Stimulated activated memory B cell treated with anti-CD40 and anti-IgM and Interleukin-4, amounts not matched to agents 10 μg/mL and 1 μg/mL and 100 μg/mL, for 72 hours (primary cell): ENCODE results near the gene ZNF366.
A peak's percentile ranks its signal among the peaks of the same experiment; 100 is the strongest.

Experiments
- ATAC-seq: fragments of 150-1000 bp; cut with Tn5 transposase; 2 replicates; pipeline ENCODE4 v1.10.0; 2021
- H3K27ac Mint-ChIP-seq: one replicate; pipeline ENCODE4 v1.8.0; 2022; ENCODE audit warnings: mild to moderate bottlenecking, mixed read lengths
- H3K27me3 Mint-ChIP-seq: one replicate; pipeline ENCODE4 v1.8.0; 2022; ENCODE audit warnings: mixed read lengths
- H3K36me3 Mint-ChIP-seq: one replicate; pipeline ENCODE4 v1.8.0; 2022; ENCODE audit warnings: mixed read lengths
- H3K4me1 Mint-ChIP-seq: one replicate; pipeline ENCODE4 v1.8.0; 2022; ENCODE audit warnings: mixed read lengths
- H3K4me3 Mint-ChIP-seq: one replicate; pipeline ENCODE4 v1.8.0; 2022; ENCODE audit warnings: mild to moderate bottlenecking, moderate library complexity, mixed read lengths
- H3K9me3 Mint-ChIP-seq: one replicate; pipeline ENCODE4 v1.8.0; 2022; ENCODE audit warnings: mixed read lengths

The ZNF366 gene

GRCh38 chr5:72472031-72472430 is 35.2 kb downstream of the ZNF366 start:
- H3K4me3 Mint-ChIP-seq: no peak overlapping the region
- H3K4me1 Mint-ChIP-seq: peaks cover 30% of the 10 kb centered on the region
- H3K27ac Mint-ChIP-seq: peak overlapping the region; percentile 30
- H3K36me3 Mint-ChIP-seq: no peaks in the 10 kb centered on the region
- H3K27me3 Mint-ChIP-seq: peaks cover 25% of the 10 kb centered on the region
- H3K9me3 Mint-ChIP-seq: no peaks in the 10 kb centered on the region
- no peak for ATAC-seq

DNA sequence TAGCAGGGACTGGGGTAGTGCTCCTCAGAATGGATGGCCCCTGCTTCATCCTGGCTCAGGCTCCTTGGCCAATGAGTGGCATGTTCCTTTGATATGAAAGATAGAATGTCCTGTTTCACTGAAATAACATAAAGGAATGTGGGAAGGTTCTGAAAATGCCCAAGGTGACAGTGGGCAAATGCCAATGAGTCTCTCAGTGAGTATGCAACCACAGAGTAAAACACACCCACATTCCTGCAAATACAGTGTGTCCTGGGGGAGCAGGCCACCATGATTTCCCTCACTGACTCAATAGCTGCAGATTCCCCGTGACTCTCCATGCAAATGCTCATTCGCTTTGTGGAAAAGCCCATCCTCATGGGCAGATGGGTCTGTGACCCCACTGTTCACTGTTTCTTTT is 36.4 kb downstream of the ZNF366 start:
- Mint-ChIP-seq H3K27ac (no peak overlapping the region), H3K4me3 (no peak overlapping the region), H3K27me3 (peaks cover 25% of the 10 kb centered on the region), H3K36me3 (no peaks in the 10 kb centered on the region), H3K4me1 (peaks cover 21% of the 10 kb centered on the region), H3K9me3 (no peaks in the 10 kb centered on the region)
- ATAC-seq: no peak

DNA sequence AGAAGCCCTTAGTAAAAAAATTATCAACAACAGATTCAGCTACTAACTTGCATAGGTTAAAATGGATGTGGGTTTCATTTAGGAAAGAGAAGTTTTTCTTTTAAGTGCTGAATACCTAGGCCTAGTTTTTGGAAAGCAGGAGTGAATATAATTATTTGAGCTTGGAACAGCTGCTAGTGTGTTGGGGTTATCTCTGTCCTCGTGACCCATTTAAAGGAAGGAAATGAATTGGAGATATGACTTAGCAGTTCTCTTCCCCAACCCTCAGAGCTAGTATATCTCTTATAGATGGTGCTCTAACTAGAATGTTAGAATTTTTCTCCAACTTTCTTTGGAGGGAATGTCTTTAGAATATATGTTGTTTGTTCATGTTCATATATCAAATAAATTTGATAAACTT is 38.6 kb downstream of the ZNF366 start:
- Mint-ChIP-seq H3K4me1 (peaks cover 34% of the 10 kb centered on the region), H3K9me3 (no peaks in the 10 kb centered on the region), H3K4me3 (no peak overlapping the region), H3K36me3 (no peaks in the 10 kb centered on the region), H3K27ac (no peak overlapping the region), H3K27me3 (peaks cover 21% of the 10 kb centered on the region)
- ATAC-seq: no peak

- no peaks in the 10 kb centered on the region for H3K9me3 Mint-ChIP-seq
- peaks cover 33% of the 10 kb centered on the region for H3K4me1 Mint-ChIP-seq
- H3K27me3 Mint-ChIP-seq: peaks cover 15% of the 10 kb centered on the region
- H3K36me3 Mint-ChIP-seq: no peaks in the 10 kb centered on the region
- H3K27ac Mint-ChIP-seq: no peak overlapping the region
- ATAC-seq: no peak
- H3K4me3 Mint-ChIP-seq: no peak overlapping the region
Measured at GRCh38 chr5:72468024-72468423, 39.2 kb downstream of the ZNF366 start.

DNA sequence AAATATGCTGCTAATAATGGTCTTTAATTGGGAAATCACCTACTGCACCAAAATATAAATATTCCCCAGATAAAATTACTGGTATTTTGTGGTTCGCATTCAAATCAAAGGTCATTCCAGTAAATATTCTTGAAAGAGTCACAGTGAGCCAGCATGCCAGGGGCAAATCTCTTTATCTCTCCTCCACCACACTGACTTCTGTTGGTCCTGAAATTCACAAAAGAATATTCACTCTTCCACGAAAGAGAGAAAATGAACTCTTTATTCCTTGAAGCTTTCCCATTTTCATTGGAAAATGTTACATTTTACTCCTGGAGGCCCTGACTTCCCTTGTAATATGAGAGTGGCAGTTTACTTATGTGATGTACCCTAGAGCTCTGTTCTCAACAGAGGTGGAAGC is 39.7 kb downstream of the ZNF366 start:
- no peak for ATAC-seq
- H3K27ac Mint-ChIP-seq: no peak overlapping the region
- H3K9me3 Mint-ChIP-seq: no peaks in the 10 kb centered on the region
- H3K4me1 Mint-ChIP-seq: peaks cover 27% of the 10 kb centered on the region
- H3K36me3 Mint-ChIP-seq: no peaks in the 10 kb centered on the region
- peaks cover 14% of the 10 kb centered on the region for H3K27me3 Mint-ChIP-seq
- no peak overlapping the region for H3K4me3 Mint-ChIP-seq

DNA sequence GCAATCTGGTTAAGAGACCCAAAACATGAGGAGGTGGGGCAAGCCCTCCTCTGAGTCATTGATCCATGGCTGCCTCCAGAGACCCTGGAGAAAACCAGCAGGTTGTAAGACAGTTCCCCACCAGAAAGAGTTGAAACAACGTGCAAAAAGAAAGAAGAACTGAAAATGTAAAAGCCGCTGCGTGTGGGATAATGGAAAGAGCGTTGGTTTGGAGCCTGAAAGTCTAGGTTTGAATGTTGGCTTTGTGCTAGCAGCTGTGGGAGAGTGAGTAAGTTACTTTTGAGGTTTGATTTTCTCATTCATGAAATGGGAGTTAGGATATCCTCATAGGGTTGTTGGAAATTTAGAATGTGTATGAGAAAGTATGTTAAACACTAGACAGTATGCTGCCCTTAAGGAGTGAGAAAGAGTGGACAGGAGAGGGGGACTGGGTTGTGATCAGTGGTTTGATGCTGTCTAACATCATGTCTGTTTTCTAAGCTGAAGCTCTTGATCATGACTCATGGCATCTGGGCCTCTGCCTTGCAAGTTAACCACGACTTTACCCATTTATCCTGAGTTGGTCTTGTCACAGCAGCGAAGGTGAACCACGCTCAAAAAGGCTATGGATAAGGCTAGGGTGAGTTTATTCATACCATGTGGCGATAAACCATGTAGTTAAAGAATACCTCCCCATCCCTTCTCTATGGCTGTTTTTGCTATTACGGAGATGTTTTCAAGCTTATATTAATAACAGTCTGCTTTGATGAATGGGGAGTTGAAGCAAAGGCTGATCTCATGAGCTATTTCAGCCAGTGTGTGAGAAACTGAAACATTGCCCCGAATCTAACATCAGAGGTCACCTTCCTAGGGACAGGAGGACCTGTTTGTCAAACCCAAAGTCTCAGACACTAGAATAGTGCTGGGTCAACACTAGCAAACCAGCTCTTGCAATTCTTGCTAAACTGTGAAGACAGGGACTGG is 41.3 kb downstream of the ZNF366 start:
- peak; percentile 91 for ATAC-seq
- Mint-ChIP-seq H3K4me3 (peak overlapping the region; percentile 6), H3K4me1 (peaks cover 15% of the 10 kb centered on the region), H3K27me3 (peaks cover 14% of the 10 kb centered on the region), H3K9me3 (no peaks in the 10 kb centered on the region), H3K36me3 (no peaks in the 10 kb centered on the region), H3K27ac (peak overlapping the region; percentile 68)

DNA sequence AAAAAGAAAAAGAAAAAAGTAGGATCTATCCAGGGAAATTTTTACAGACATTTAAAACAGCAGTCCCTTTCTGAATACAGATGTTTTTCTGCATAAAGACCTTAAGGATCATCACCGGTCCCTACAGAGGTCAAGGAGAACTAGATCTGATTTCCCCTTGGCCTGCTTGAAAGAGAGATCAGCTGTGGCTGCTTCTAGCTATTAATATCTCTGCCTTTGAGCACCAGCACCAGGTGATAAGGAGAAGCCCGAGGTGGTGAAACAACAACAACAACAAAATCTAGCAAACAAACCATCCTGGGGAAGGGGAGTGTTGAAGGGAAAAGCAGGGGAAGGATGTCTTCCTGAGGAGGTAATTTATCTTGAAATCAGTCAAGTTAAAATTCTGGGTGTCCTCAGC is 42.1 kb downstream of the ZNF366 start:
- peak; percentile 56 for ATAC-seq
- peaks cover 9% of the 10 kb centered on the region for H3K27me3 Mint-ChIP-seq
- H3K9me3 Mint-ChIP-seq: no peaks in the 10 kb centered on the region
- peak overlapping the region; percentile 19 for H3K4me3 Mint-ChIP-seq
- H3K27ac Mint-ChIP-seq: peak overlapping the region; percentile 68
- H3K36me3 Mint-ChIP-seq: no peaks in the 10 kb centered on the region
- peaks cover 15% of the 10 kb centered on the region for H3K4me1 Mint-ChIP-seq

DNA sequence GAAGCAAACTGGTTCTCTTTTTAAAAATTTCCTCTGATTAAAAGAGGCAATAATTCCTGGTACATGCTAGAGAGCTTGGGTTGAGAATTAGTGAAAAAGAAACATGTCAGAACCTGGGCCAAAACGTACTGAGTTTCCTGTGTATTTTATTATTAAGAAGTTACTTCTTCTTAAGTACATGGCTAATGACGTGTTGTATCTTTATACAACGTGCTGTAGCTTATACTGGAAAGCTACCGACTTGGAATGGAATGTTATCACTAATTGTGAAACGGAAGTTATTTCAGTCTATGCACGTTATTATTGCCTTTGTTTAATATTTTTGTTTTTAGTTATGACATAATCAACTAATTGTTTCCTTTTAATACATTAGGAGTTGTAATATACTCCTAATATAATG is 43.1 kb downstream of the ZNF366 start:
- ATAC-seq: no peak
- no peaks in the 10 kb centered on the region for H3K9me3 Mint-ChIP-seq
- no peak overlapping the region for H3K27ac Mint-ChIP-seq
- H3K4me3 Mint-ChIP-seq: no peak overlapping the region
- H3K4me1 Mint-ChIP-seq: peaks cover 19% of the 10 kb centered on the region
- H3K27me3 Mint-ChIP-seq: peaks cover 9% of the 10 kb centered on the region
- H3K36me3 Mint-ChIP-seq: no peaks in the 10 kb centered on the region

GRCh38 chr5:72463449-72464052 is 43.7 kb downstream of the ZNF366 start:
- Mint-ChIP-seq H3K4me1 (peaks cover 25% of the 10 kb centered on the region), H3K9me3 (no peaks in the 10 kb centered on the region), H3K27ac (no peak overlapping the region), H3K36me3 (no peaks in the 10 kb centered on the region), H3K27me3 (peaks cover 9% of the 10 kb centered on the region), H3K4me3 (no peak overlapping the region)
- ATAC-seq: no peak

DNA sequence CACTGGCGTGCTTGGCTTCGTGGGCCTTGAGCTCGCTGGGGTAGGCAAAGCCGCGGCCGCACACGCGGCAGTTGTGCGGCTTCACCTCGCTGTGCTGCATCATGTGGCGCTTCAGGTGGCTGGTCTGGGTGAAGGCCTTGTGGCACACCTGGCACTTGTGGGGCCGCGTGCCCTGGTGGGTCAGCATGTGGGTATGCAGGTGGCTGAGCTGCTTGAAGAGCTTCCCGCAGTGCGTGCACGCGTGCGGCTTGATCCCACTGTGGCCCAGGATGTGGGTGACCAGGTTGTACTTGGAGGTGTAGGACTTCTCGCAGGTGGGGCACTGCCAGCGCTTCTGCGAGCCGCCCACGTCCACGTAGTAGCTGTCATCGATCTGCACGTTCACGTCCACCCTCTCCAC is 46.8 kb downstream of the ZNF366 start:
- H3K4me1 Mint-ChIP-seq: peaks cover 24% of the 10 kb centered on the region
- no peaks in the 10 kb centered on the region for H3K36me3 Mint-ChIP-seq
- H3K27ac Mint-ChIP-seq: no peak overlapping the region
- H3K27me3 Mint-ChIP-seq: peaks cover 9% of the 10 kb centered on the region
- no peak for ATAC-seq
- no peak overlapping the region for H3K4me3 Mint-ChIP-seq
- H3K9me3 Mint-ChIP-seq: no peaks in the 10 kb centered on the region

- Mint-ChIP-seq H3K4me1 (peaks cover 24% of the 10 kb centered on the region), H3K27ac (no peak overlapping the region), H3K9me3 (no peaks in the 10 kb centered on the region), H3K4me3 (no peak overlapping the region), H3K27me3 (peaks cover 9% of the 10 kb centered on the region), H3K36me3 (no peaks in the 10 kb centered on the region)
- ATAC-seq: no peak
Measured at GRCh38 chr5:72459913-72460312, 47.3 kb downstream of the ZNF366 start.

DNA sequence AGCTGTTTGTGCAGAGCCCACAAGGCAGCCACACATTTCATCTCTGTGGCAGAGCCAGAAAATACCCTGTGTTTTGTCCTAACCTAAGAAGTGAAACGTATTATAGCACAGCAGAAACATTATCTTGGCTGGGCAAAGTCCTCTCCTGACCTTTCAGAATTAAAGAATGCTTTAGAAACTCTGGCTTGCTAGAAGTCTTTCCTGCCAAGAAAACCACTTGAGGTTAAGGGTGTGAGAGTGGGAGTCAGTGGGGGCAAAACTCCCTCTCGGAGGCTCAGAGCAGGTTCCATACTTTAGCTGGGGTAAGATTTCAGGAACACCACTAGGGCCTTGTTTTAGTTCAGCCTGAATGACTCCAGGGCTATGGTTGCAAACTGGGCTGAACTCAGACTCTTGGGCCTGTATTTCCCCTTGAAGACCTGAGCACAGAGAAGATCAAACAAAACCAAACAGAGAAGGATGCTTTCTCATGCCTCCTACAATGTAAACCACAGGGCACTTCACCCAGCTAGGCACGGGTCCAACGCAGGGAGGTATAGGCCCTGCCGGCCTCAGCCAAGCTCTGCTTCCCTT is 48.0 kb downstream of the ZNF366 start:
- peak overlapping the region; percentile 30 for H3K27ac Mint-ChIP-seq
- no peak overlapping the region for H3K4me3 Mint-ChIP-seq
- H3K9me3 Mint-ChIP-seq: no peaks in the 10 kb centered on the region
- ATAC-seq: peak; percentile 60
- peaks cover 9% of the 10 kb centered on the region for H3K27me3 Mint-ChIP-seq
- peaks cover 26% of the 10 kb centered on the region for H3K4me1 Mint-ChIP-seq
- no peaks in the 10 kb centered on the region for H3K36me3 Mint-ChIP-seq

DNA sequence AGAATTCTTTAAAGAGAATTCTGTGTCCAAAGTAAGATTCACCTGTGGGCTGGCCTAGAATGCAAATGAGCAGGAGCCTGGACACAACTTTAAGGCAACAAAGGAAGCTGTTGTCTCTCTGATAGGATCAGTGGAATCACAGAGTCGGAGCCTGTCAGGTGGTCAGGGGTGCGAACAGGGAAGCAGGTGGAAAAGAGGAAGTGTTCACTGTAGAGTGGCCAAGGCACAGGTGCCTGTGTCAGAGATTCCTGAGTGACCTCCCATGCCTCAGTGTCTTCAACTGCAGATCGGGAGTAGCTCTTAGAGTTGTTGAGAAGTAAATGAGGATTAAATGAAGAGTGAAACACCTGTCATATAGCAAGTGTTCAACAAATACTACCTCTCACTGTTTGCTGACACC is 48.8 kb downstream of the ZNF366 start:
- Mint-ChIP-seq H3K27ac (peak overlapping the region; percentile 30), H3K4me1 (peaks cover 29% of the 10 kb centered on the region)

DNA sequence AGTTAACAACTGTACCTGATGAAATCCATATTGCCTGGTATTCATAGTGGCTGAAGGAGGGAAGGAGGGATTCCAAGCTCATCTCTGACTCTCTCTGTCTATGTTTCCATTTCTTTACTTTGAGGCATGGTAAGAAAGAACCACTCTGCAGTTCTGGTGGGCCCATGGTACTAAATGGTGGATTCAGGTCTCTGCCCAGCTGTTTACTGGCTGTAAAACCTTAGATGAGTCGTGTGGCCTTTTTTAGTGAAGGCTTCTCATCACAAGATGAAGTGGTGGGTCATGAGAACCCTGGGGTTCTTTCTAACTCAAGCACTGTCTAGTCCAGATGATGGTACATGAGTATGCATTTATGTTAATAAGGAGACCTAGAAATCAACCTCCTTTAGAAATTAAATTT is 49.7 kb downstream of the ZNF366 start:
- no peak for ATAC-seq
- Mint-ChIP-seq H3K27ac (no peak overlapping the region), H3K4me3 (no peak overlapping the region), H3K27me3 (peaks cover 5% of the 10 kb centered on the region), H3K36me3 (no peaks in the 10 kb centered on the region), H3K4me1 (peaks cover 38% of the 10 kb centered on the region), H3K9me3 (no peaks in the 10 kb centered on the region)

More for the DNA sequence above, 48.8 kb downstream of the ZNF366 start:
- Mint-ChIP-seq H3K4me3 (no peak overlapping the region), H3K27me3 (peaks cover 9% of the 10 kb centered on the region), H3K36me3 (no peaks in the 10 kb centered on the region), H3K9me3 (no peaks in the 10 kb centered on the region)
- no peak for ATAC-seq

GRCh38 chr5:72456391-72457074 is 50.7 kb downstream of the ZNF366 start:
- Mint-ChIP-seq H3K27me3 (no peaks in the 10 kb centered on the region), H3K4me1 (peaks cover 47% of the 10 kb centered on the region), H3K4me3 (no peak overlapping the region), H3K9me3 (no peaks in the 10 kb centered on the region), H3K36me3 (no peaks in the 10 kb centered on the region), H3K27ac (no peak overlapping the region)
- ATAC-seq: no peak
